ENCODE data around the gene CEP152. TPM values are rescaled to one million over a fixed set of nuclear protein-coding genes. Genes with fewer than 3 reads are reported as not detected.

The CEP152 gene
- polyA plus RNA-seq, 1 experiment: 1.7 TPM

DNA sequence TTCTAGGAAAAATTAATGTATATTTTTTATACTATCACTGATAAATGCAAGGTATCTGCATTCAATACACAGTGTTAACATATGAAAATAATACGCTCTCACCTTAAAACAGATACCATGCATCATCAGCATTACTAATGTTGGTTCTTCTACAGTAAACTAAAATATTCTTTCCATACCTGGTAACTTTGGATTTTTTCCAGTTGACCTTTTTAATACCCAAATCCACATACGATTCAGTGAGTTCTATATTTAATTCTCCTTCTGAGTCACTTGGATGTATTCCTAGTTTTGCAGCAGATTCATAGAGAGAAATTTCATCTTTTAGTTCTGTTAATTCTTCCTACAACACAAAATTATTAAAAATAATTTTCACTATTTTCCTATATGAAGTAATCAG is 29.9 kb downstream of the CEP152 start:
- ChIA-PET POLR2A (no interaction called here), CTCF (no interaction called here)
- no peak overlapping the region for H3K27ac ChIP-seq (ENCODE audit: low read depth, low read length)
- no peaks in the 10 kb centered on the region for H3K27me3 ChIP-seq (ENCODE audit: control insufficient read depth, insufficient read depth, low read length)
- no peak for TF ChIP-seq CTCF (IDR thresholded peaks at IDR 0.05; ENCODE audit: low read depth, low read length)
- DNase-seq (ENCODE audit: low read depth, low spot score): no peak
- H3K9me3 ChIP-seq (ENCODE audit: control insufficient read depth, insufficient read depth, low read length): no peaks in the 10 kb centered on the region
- no peak overlapping the region for H3K4me3 ChIP-seq (ENCODE audit: low read depth, low read length)

GRCh38 chr15:48778331-48778730 is 32.5 kb downstream of the CEP152 start:
- no peaks in the 10 kb centered on the region for H3K9me3 ChIP-seq (ENCODE audit: control insufficient read depth, insufficient read depth, low read length)
- no peaks in the 10 kb centered on the region for H3K27me3 ChIP-seq (ENCODE audit: control insufficient read depth, insufficient read depth, low read length)
- no peak overlapping the region for H3K4me3 ChIP-seq (ENCODE audit: low read depth, low read length)
- POLR2A ChIA-PET: interaction anchor here (0.6 kb wide), 1 partner anchor 79 kb away, joined by 4 read pairs; no protein-coding TSS in a partner anchor
- no peak for DNase-seq (ENCODE audit: low read depth, low spot score)
- H3K27ac ChIP-seq (ENCODE audit: low read depth, low read length): no peak overlapping the region
- TF ChIP-seq CTCF (IDR thresholded peaks at IDR 0.05; ENCODE audit: low read depth, low read length): no peak
- CTCF ChIA-PET: interaction anchor here (0.6 kb wide), 1 partner anchor 63 kb away, joined by 6 read pairs; no protein-coding TSS in a partner anchor

- no peak for TF ChIP-seq CTCF (IDR thresholded peaks at IDR 0.05; ENCODE audit: low read depth, low read length)
- DNase-seq (ENCODE audit: low read depth, low spot score): no peak
- POLR2A ChIA-PET: interaction anchor here (0.6 kb wide), 1 partner anchor 79 kb away, joined by 4 read pairs; no protein-coding TSS in a partner anchor
Observed at GRCh38 chr15:48777645-48778330, 33.1 kb downstream of the CEP152 start.

GRCh38 chr15:48775546-48775945 is 35.3 kb downstream of the CEP152 start:
- Histone ChIP-seq H3K27ac (ENCODE audit: low read depth, low read length) (no peak overlapping the region), H3K27me3 (ENCODE audit: control insufficient read depth, insufficient read depth, low read length) (no peaks in the 10 kb centered on the region), H3K9me3 (ENCODE audit: control insufficient read depth, insufficient read depth, low read length) (no peaks in the 10 kb centered on the region), H3K4me3 (ENCODE audit: low read depth, low read length) (no peak overlapping the region)
- TF ChIP-seq CTCF (IDR thresholded peaks at IDR 0.05; ENCODE audit: low read depth, low read length): no peak
- POLR2A ChIA-PET: interaction anchor here (0.7 kb wide), 1 partner anchor 61 kb away, joined by 3 read pairs; no protein-coding TSS in a partner anchor
- DNase-seq (ENCODE audit: low read depth, low spot score): no peak
- CTCF ChIA-PET: no interaction called here

More at GRCh38 chr15:48777645-48778330, 33.1 kb downstream of the CEP152 start:
- no peaks in the 10 kb centered on the region for H3K9me3 ChIP-seq (ENCODE audit: control insufficient read depth, insufficient read depth, low read length)
- CTCF ChIA-PET: interaction anchor here (0.6 kb wide), 1 partner anchor 63 kb away, joined by 6 read pairs; no protein-coding TSS in a partner anchor
- no peak overlapping the region for H3K4me3 ChIP-seq (ENCODE audit: low read depth, low read length)
- no peak overlapping the region for H3K27ac ChIP-seq (ENCODE audit: low read depth, low read length)
- H3K27me3 ChIP-seq (ENCODE audit: control insufficient read depth, insufficient read depth, low read length): no peaks in the 10 kb centered on the region

DNA sequence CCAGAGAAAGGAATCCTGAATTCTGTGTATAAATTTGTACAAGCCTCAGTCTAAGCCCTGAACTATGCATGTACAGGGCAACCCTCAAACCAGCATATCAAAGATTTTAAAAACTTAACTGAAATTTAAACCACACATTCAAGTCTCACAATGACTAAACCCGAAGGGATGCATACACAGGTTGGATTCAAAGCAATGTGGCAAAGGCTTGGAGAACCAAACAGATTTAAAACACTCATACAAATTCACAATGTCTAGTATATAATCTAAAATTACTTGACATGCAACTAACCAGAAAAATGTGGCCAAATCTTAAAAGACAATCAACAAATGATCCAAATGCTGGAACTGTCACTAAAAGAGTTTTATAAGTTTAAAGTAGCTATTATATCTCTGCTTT is 36.4 kb downstream of the CEP152 start:
- Histone ChIP-seq H3K27ac (ENCODE audit: low read depth, low read length) (no peak overlapping the region), H3K27me3 (ENCODE audit: control insufficient read depth, insufficient read depth, low read length) (no peaks in the 10 kb centered on the region), H3K4me3 (ENCODE audit: low read depth, low read length) (no peak overlapping the region), H3K9me3 (ENCODE audit: control insufficient read depth, insufficient read depth, low read length) (no peaks in the 10 kb centered on the region)
- no peak for DNase-seq (ENCODE audit: low read depth, low spot score)
- ChIA-PET POLR2A (no interaction called here), CTCF (no interaction called here)
- no peak for TF ChIP-seq CTCF (IDR thresholded peaks at IDR 0.05; ENCODE audit: low read depth, low read length)
